IMR-90 (cell line): ENCODE measurements around the gene TTF1. TPM values are rescaled to one million over a fixed set of nuclear protein-coding genes. Genes with fewer than 3 reads are reported as not detected.

Source experiments
- ATAC-seq: fragments of 200-7000 bp; cut with Tn5 transposase; 2 replicates; pipeline ENCODE4 v1.9.1; 2020; ENCODE audit warnings: low read depth, mild to moderate bottlenecking, moderate library complexity
- BruUV-seq: library from RNA; stranded (reverse); fragments of 400-500 nt; replicated peaks from 2 replicates; lab custom pipeline; 2021; lab: Mats Ljungman, UMichigan
- CTCF ChIA-PET: fragments of 300-600 bp; formaldehyde crosslinking; extraction: SDS; loops from one replicate; lab custom pipeline; 2021; ENCODE audit warnings: antibody characterized with exemption; lab: Yijun Ruan, JAX
- POLR2A ChIA-PET: fragments of 300-600 bp; sonication (Branson Sonifier 250); formaldehyde crosslinking; loops from one replicate; lab custom pipeline; 2022; ENCODE audit warnings: antibody characterized with exemption; ENCODE audit not compliant: unreplicated experiment; lab: Charles Lee
- DNase-seq: peaks from one replicate; pipeline ENCODE4 v3.0.0; 2013
- H2AFZ ChIP-seq: replicated peaks from 2 replicates; pipeline ENCODE3; 2013; ENCODE audit warnings: low read length, mild to moderate bottlenecking; ENCODE audit not compliant: poor library complexity
- H2AK5ac ChIP-seq: 2 replicates; pipeline ENCODE4 v1.6.1; 2013; ENCODE audit warnings: low read depth, low read length, inconsistent platforms
- H2AK9ac ChIP-seq: replicated peaks from 2 replicates; pipeline ENCODE3; 2013; ENCODE audit warnings: mild to moderate bottlenecking, low read depth, low read length, moderate library complexity; ENCODE audit not compliant: poor library complexity
- H2BK120ac ChIP-seq: 2 replicates; pipeline ENCODE4 v1.6.1; 2013; ENCODE audit warnings: low read depth, low read length, inconsistent platforms
- H2BK15ac ChIP-seq: 3 replicates; pipeline ENCODE4 v1.6.1; 2013; ENCODE audit warnings: low read depth, low read length, inconsistent platforms
- H2BK20ac ChIP-seq: 2 replicates; pipeline ENCODE4 v1.6.1; 2013; ENCODE audit warnings: low read depth, mild to moderate bottlenecking, inconsistent platforms, low read length, moderate library complexity
- H2BK5ac ChIP-seq: 2 replicates; pipeline ENCODE4 v1.6.1; 2013; ENCODE audit warnings: mild to moderate bottlenecking, low read depth, low read length, inconsistent platforms; ENCODE audit not compliant: poor library complexity, severe bottlenecking
- H3K14ac ChIP-seq: replicated peaks from 2 replicates; pipeline ENCODE4 v1.6.1; 2013; ENCODE audit warnings: low read depth, low read length, inconsistent platforms
- H3K18ac ChIP-seq: 2 replicates; pipeline ENCODE4 v1.6.1; 2013; ENCODE audit warnings: low read depth, low read length, control low read depth
- H3K23ac ChIP-seq: 2 replicates; pipeline ENCODE4 v1.6.1; 2013; ENCODE audit warnings: low read depth, low read length, inconsistent platforms
- H3K27ac ChIP-seq: 2 replicates; pipeline ENCODE4 v1.5.1; 2013; ENCODE audit warnings: mild to moderate bottlenecking, control low read depth, low read length; ENCODE audit not compliant: insufficient read depth
- H3K27me3 ChIP-seq: 2 replicates; pipeline ENCODE4 v1.6.1; 2013; ENCODE audit warnings: low read length; ENCODE audit not compliant: control insufficient read depth, insufficient read depth
- H3K36me3 ChIP-seq: 2 replicates; pipeline ENCODE4 v1.6.1; 2013; ENCODE audit warnings: low read length, mixed read lengths; ENCODE audit not compliant: control insufficient read depth, insufficient read depth
- H3K4ac ChIP-seq: 2 replicates; pipeline ENCODE4 v1.6.1; 2013; ENCODE audit warnings: low read depth, low read length, inconsistent platforms
- H3K4me1 ChIP-seq: 2 replicates; pipeline ENCODE4 v1.6.1; 2013; ENCODE audit warnings: low read length, mixed read lengths; ENCODE audit not compliant: control insufficient read depth, insufficient read depth
- H3K4me2 ChIP-seq: 2 replicates; pipeline ENCODE4 v1.6.1; 2013; ENCODE audit warnings: low read depth, mild to moderate bottlenecking, control low read depth, low read length, moderate library complexity
- H3K4me3 ChIP-seq: 2 replicates; pipeline ENCODE4 v1.5.1; 2013; ENCODE audit warnings: low read depth, mild to moderate bottlenecking, control low read depth, low read length, moderate library complexity; ENCODE audit not compliant: insufficient read depth
- H3K56ac ChIP-seq: 2 replicates; pipeline ENCODE4 v1.6.1; 2013; ENCODE audit warnings: low read length, inconsistent platforms; ENCODE audit not compliant: insufficient read depth; ENCODE audit errors: extremely low read depth
- H3K79me1 ChIP-seq, 2 experiments: 2 replicates each; pipeline ENCODE4 v1.6.1; 2013; ENCODE audit warnings: low read length in 2 of 2, inconsistent platforms in 1 of 2, low read depth in 1 of 2
- H3K9ac ChIP-seq: 2 replicates; pipeline ENCODE4 v1.6.1; 2013; ENCODE audit warnings: low read depth, low read length, control low read depth
- H3K9me1 ChIP-seq: 2 replicates; pipeline ENCODE4 v1.6.1; 2013; ENCODE audit warnings: low read length, inconsistent platforms; ENCODE audit not compliant: insufficient read depth
- H3K9me3 ChIP-seq: 2 replicates; pipeline ENCODE4 v1.6.1; 2013; ENCODE audit warnings: low read length; ENCODE audit not compliant: control insufficient read depth, insufficient read depth
- H4K20me1 ChIP-seq: 2 replicates; pipeline ENCODE4 v1.6.1; 2013; ENCODE audit warnings: low read length, inconsistent platforms; ENCODE audit not compliant: insufficient read depth
- H4K5ac ChIP-seq: 2 replicates; pipeline ENCODE4 v1.6.1; 2013; ENCODE audit warnings: mild to moderate bottlenecking, low read depth, low read length, control low read depth
- H4K8ac ChIP-seq, 2 experiments: 2 replicates each; pipeline ENCODE4 v1.6.1; 2013; ENCODE audit warnings: low read depth in 2 of 2, low read length in 2 of 2, control low read depth in 1 of 2, inconsistent platforms in 1 of 2
- H4K91ac ChIP-seq: 2 replicates; pipeline ENCODE4 v1.6.1; 2013; ENCODE audit warnings: low read depth, low read length, inconsistent platforms; ENCODE audit not compliant: insufficient read depth
- CHD1 ChIP-seq: IDR thresholded peaks from 2 replicates; pipeline ENCODE4 v1.6.1; 2012; ENCODE audit warnings: low read depth, low read length, improper control_type of control experiment
- MAFK ChIP-seq: IDR thresholded peaks from 2 replicates; pipeline ENCODE4 v1.6.1; 2012; ENCODE audit warnings: low read depth, low read length, improper control_type of control experiment
- MXI1 ChIP-seq: IDR thresholded peaks from 2 replicates; pipeline ENCODE4 v1.6.1; 2012; ENCODE audit warnings: low read depth, mild to moderate bottlenecking, low read length, moderate library complexity, borderline replicate concordance
- POLR2A ChIP-seq: IDR thresholded peaks from 2 replicates; pipeline ENCODE4 v1.6.1; 2012; ENCODE audit warnings: mild to moderate bottlenecking, low read depth, low read length
- RFX5 ChIP-seq: IDR thresholded peaks from 2 replicates; pipeline ENCODE4 v1.8.0; 2012; ENCODE audit warnings: low read depth, mild to moderate bottlenecking, low read length, moderate library complexity
- WGBS, 2 experiments: methylation state at CpG; one replicate each; pipeline versions ENCODE4 v1.1.5 to v1.1.7; 2013; ENCODE audit warnings: missing lambda C conversion rate in 2 of 2; ENCODE audit not compliant: insufficient read length in 1 of 2; ENCODE audit errors: extremely low coverage in 2 of 2; 5-methylcytosine and 5-hydroxymethylcytosine counted together
- dilution Hi-C: fragments of 300-500 bp; cut with HindIII; formaldehyde crosslinking; loops from one replicate; pipeline ENCODE4 v1.14.3; 2018; ENCODE audit warnings: low sequenced_read_pairs; ENCODE audit not compliant: unreplicated experiment
- in situ Hi-C: fragments of 300-500 bp; cut with MboI; formaldehyde crosslinking; loops from 3 replicates; pipeline ENCODE4 v1.14.3; 2019; ENCODE audit warnings: low sequenced_read_pairs, inconsistent platforms, mixed read lengths
- intact Hi-C: fragments of 100-400 bp; cut with micrococcal nuclease; formaldehyde crosslinking; loops from 2 replicates; pipeline ENCODE4 v1.10.0; 2022
- polyA plus RNA-seq, 3 experiments: library from polyadenylated mRNA; depleted of rRNA; stranded (reverse); fragments of >200 nt; gene quantifications; 2 replicates each; pipeline ENCODE4 v1.2.3, GENCODE V29; 2012; ENCODE audit warnings: low replicate concordance in 1 of 3
- total RNA-seq: library from RNA; depleted of rRNA; stranded (reverse); fragments of >200 nt; gene quantifications from 2 replicates; pipeline ENCODE4 v1.2.3, GENCODE V29; 2012
- TF ChIP-seq, protein P1 (sequence below): conservative IDR thresholded peaks from 2 replicates; pipeline ENCODE4 v1.5.1; 2012; ENCODE audit warnings: mild to moderate bottlenecking, low read depth, low read length, improper control_type of control experiment
- TF ChIP-seq, protein P2 (sequence below): fragments of 150-350 bp; IDR thresholded peaks from 2 replicates; pipeline ENCODE4 v1.6.1; 2017; ENCODE audit warnings: mild to moderate bottlenecking, antibody characterized with exemption, low read length, low read depth

Gene TTF1
- total and polyA plus RNA-seq, 2 of the 4 experiments (the other 2 are of a cell fraction): 6.5 to 12.0 TPM

DNA sequence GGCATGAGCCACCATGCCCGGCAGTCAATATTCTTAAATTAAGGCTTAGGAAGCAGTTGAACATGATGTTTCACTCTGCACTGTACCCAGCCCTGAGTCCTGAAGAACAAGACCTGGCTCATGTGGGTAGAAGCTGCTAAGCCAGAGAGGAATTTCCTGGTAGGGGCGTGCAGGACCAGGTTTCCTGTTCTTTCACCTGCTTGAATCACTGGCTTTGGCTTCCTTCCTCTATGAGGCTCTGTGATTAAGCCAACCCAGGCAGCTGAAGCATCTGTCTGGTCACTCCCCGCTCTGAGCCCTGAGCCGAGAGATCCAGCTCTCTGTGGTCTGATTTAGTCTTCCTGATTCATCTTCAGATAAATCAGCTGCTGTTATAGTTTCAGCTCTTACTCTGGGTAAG is 32.5 kb upstream of the TTF1 start:
- Histone ChIP-seq H3K56ac (no peak overlapping the region), H3K9me3 (no peaks in the 10 kb centered on the region), H3K4me3 (no peak overlapping the region), H3K4me1 (no peaks in the 10 kb centered on the region), H3K4ac (no peak overlapping the region), H3K23ac (no peak overlapping the region), H3K79me1 (no peaks in the 10 kb centered on the region), H3K4me2 (no peak overlapping the region), H2BK20ac (no peak overlapping the region), H4K91ac (no peak overlapping the region), H2AK9ac (no peak overlapping the region), H4K20me1 (peaks cover 3% of the 10 kb centered on the region; the same call in 1 of the 2 replicates), H3K36me3 (no peaks in the 10 kb centered on the region), H2BK5ac (no peak overlapping the region), H2BK15ac (no peak overlapping the region), H3K27ac (no peak overlapping the region), H4K5ac (no peak overlapping the region), H2AK5ac (no peak overlapping the region), H3K27me3 (peaks cover 34% of the 10 kb centered on the region), H3K9me1 (no peaks in the 10 kb centered on the region), H3K14ac (no peak overlapping the region), H3K18ac (no peak overlapping the region), H2BK120ac (no peak overlapping the region), H2AFZ (no peak overlapping the region), H4K8ac (no peak overlapping the region), H3K9ac (no peak overlapping the region)
- 100% methylated on average over 1 of the region's 4 CpGs; no CpG with 5 or more reads in 1 of the 2 experiments for WGBS, 2 experiments
- TF ChIP-seq, protein P1, sequence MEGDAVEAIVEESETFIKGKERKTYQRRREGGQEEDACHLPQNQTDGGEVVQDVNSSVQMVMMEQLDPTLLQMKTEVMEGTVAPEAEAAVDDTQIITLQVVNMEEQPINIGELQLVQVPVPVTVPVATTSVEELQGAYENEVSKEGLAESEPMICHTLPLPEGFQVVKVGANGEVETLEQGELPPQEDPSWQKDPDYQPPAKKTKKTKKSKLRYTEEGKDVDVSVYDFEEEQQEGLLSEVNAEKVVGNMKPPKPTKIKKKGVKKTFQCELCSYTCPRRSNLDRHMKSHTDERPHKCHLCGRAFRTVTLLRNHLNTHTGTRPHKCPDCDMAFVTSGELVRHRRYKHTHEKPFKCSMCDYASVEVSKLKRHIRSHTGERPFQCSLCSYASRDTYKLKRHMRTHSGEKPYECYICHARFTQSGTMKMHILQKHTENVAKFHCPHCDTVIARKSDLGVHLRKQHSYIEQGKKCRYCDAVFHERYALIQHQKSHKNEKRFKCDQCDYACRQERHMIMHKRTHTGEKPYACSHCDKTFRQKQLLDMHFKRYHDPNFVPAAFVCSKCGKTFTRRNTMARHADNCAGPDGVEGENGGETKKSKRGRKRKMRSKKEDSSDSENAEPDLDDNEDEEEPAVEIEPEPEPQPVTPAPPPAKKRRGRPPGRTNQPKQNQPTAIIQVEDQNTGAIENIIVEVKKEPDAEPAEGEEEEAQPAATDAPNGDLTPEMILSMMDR: no peak
- TF ChIP-seq CHD1 (no peak), POLR2A (no peak), MAFK (no peak), RFX5 (no peak), MXI1 (no peak)
- TF ChIP-seq, protein P2, sequence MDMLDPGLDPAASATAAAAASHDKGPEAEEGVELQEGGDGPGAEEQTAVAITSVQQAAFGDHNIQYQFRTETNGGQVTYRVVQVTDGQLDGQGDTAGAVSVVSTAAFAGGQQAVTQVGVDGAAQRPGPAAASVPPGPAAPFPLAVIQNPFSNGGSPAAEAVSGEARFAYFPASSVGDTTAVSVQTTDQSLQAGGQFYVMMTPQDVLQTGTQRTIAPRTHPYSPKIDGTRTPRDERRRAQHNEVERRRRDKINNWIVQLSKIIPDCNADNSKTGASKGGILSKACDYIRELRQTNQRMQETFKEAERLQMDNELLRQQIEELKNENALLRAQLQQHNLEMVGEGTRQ: no peak
- ChIA-PET CTCF (no interaction called here), POLR2A (no interaction called here)
- intact Hi-C loops (no loop called here), in situ Hi-C loops (no loop called here), dilution Hi-C loops (no loop called here)
- DNase-seq (no peak), ATAC-seq (no peak)
- no TSS peak for BruUV-seq
